Parathyroid adenoma (tissue), 2 donors: ENCODE data around the gene APOA1.

ENCODE experiments used
- H2AFZ ChIP-seq: fragments of 300-600 bp; sonication (generic); one replicate; pipeline ENCODE4 v1.7.0; 2017; ENCODE audit warnings: antibody characterized with exemption, mild to moderate bottlenecking
- H3K27ac ChIP-seq: fragments of 300-600 bp; sonication (generic); one replicate; pipeline ENCODE4 v1.7.0; 2017
- H3K27me3 ChIP-seq: fragments of 300-600 bp; sonication (generic); one replicate; pipeline ENCODE4 v1.7.0; 2017; ENCODE audit warnings: low read length; ENCODE audit not compliant: control insufficient read depth, insufficient read depth
- H3K36me3 ChIP-seq: fragments of 300-600 bp; sonication (generic); one replicate; pipeline ENCODE4 v1.7.0; 2017; ENCODE audit warnings: low read length; ENCODE audit not compliant: control insufficient read depth, insufficient read depth
- H3K4me1 ChIP-seq: fragments of 300-600 bp; sonication (generic); one replicate; pipeline ENCODE4 v1.7.0; 2017; ENCODE audit warnings: control low read depth
- H3K4me2 ChIP-seq: fragments of 300-600 bp; sonication (generic); one replicate; pipeline ENCODE4 v1.7.0; 2017; ENCODE audit warnings: low read length
- H3K4me3 ChIP-seq: fragments of 300-600 bp; sonication (generic); one replicate; pipeline ENCODE4 v1.7.0; 2017; ENCODE audit warnings: low read depth, low read length
- H3K79me2 ChIP-seq: fragments of 300-600 bp; sonication (generic); one replicate; pipeline ENCODE4 v1.7.0; 2017; ENCODE audit warnings: control low read depth
- H3K9ac ChIP-seq: fragments of 300-600 bp; sonication (generic); one replicate; pipeline ENCODE4 v1.7.0; 2017; ENCODE audit warnings: mild to moderate bottlenecking
- H3K9me3 ChIP-seq: fragments of 300-600 bp; sonication (generic); one replicate; pipeline ENCODE4 v1.7.0; 2017; ENCODE audit warnings: low read length; ENCODE audit not compliant: control insufficient read depth
- CTCF ChIP-seq: fragments of 300-600 bp; sonication (generic); IDR thresholded peaks from one replicate; pipeline ENCODE4 v1.7.0; 2017; ENCODE audit warnings: antibody characterized with exemption, mild to moderate bottlenecking
- donor health status: primary hyperparathyroidism.

The APOA1 gene

GRCh38 chr11:116861539-116861938, 24.1 kb upstream of the APOA1 start:
- Histone ChIP-seq H3K27ac (no peak overlapping the region), H2AFZ (no peak overlapping the region), H3K36me3 (no peaks in the 10 kb centered on the region), H3K4me2 (no peak overlapping the region), H3K9ac (no peak overlapping the region), H3K9me3 (no peaks in the 10 kb centered on the region), H3K27me3 (no peaks in the 10 kb centered on the region), H3K79me2 (no peaks in the 10 kb centered on the region), H3K4me3 (no peak overlapping the region), H3K4me1 (no peaks in the 10 kb centered on the region)
- TF ChIP-seq CTCF, result no peak

DNA sequence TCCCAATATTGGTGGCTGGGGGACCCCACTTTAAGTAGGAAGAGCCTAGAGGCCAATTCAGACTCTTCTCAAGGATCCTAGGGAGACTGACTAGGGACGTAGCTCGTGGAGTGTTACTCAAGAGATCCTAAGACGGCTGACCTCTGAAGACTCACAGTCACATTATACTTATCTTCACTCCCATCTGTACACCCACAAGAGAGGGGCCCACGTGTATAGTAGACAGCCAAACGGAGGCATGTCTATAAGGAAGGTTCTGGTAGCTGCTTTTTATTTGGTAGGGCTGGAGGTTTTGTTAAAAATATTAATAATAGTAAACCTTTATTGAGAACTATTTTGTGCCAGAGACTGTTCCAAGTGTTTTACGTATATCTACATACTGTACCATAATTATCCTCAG, 22.9 kb upstream of the APOA1 start:
- Histone ChIP-seq H3K27me3 (no peaks in the 10 kb centered on the region), H3K79me2 (no peaks in the 10 kb centered on the region), H3K9me3 (no peaks in the 10 kb centered on the region), H3K27ac (no peak overlapping the region), H3K4me2 (no peak overlapping the region), H3K36me3 (no peaks in the 10 kb centered on the region), H3K4me1 (no peaks in the 10 kb centered on the region), H2AFZ (no peak overlapping the region), H3K9ac (no peak overlapping the region), H3K4me3 (no peak overlapping the region)
- no peak for TF ChIP-seq CTCF

- H3K36me3 ChIP-seq, result no peaks in the 10 kb centered on the region
- no peak overlapping the region for H3K27ac ChIP-seq
Measured at GRCh38 chr11:116859175-116859574, 21.8 kb upstream of the APOA1 start.

GRCh38 chr11:116857936-116858335, 20.5 kb upstream of the APOA1 start:
- Histone ChIP-seq H3K27ac (no peak overlapping the region), H2AFZ (no peak overlapping the region), H3K9me3 (no peaks in the 10 kb centered on the region), H3K4me1 (no peaks in the 10 kb centered on the region), H3K4me2 (no peak overlapping the region), H3K79me2 (no peaks in the 10 kb centered on the region), H3K36me3 (no peaks in the 10 kb centered on the region), H3K4me3 (no peak overlapping the region), H3K9ac (no peak overlapping the region), H3K27me3 (no peaks in the 10 kb centered on the region)
- TF ChIP-seq CTCF, result no peak

More at GRCh38 chr11:116859175-116859574, 21.8 kb upstream of the APOA1 start:
- TF ChIP-seq CTCF, result no peak
- no peak overlapping the region for H2AFZ ChIP-seq
- no peaks in the 10 kb centered on the region for H3K79me2 ChIP-seq
- no peak overlapping the region for H3K9ac ChIP-seq
- no peaks in the 10 kb centered on the region for H3K9me3 ChIP-seq
- no peak overlapping the region for H3K4me3 ChIP-seq
- H3K4me1 ChIP-seq, result no peaks in the 10 kb centered on the region
- H3K27me3 ChIP-seq, result no peaks in the 10 kb centered on the region
- H3K4me2 ChIP-seq, result no peak overlapping the region

- H3K27ac ChIP-seq, result no peak overlapping the region
- H3K79me2 ChIP-seq, result no peaks in the 10 kb centered on the region
- TF ChIP-seq CTCF, result no peak
- no peak overlapping the region for H3K4me2 ChIP-seq
- no peaks in the 10 kb centered on the region for H3K36me3 ChIP-seq
- no peak overlapping the region for H2AFZ ChIP-seq
- H3K27me3 ChIP-seq, result no peaks in the 10 kb centered on the region
- no peak overlapping the region for H3K9ac ChIP-seq
- H3K4me1 ChIP-seq, result no peaks in the 10 kb centered on the region
- no peak overlapping the region for H3K4me3 ChIP-seq
- H3K9me3 ChIP-seq, result no peaks in the 10 kb centered on the region
Measured at GRCh38 chr11:116857316-116857715, 19.9 kb upstream of the APOA1 start.
